Trophoblast cell (in vitro differentiated cells and primary cell): ENCODE measurements around the gene OR5H6.
A peak's percentile ranks its signal among the peaks of the same experiment; 100 is the strongest.

Experiments
- DNase-seq, 2 donors: peaks; one replicate each; pipeline ENCODE4 v3.0.0-alpha.2; 2016
- H2AFZ ChIP-seq: 2 replicates; pipeline ENCODE4 v1.6.1; 2013; ENCODE audit warnings: low read length, moderate library complexity, mild to moderate bottlenecking; ENCODE audit not compliant: insufficient read depth, poor library complexity
- H2AK5ac ChIP-seq: 2 replicates; pipeline ENCODE4 v1.6.1; 2013; ENCODE audit warnings: mild to moderate bottlenecking, low read length
- H2BK120ac ChIP-seq: 2 replicates; pipeline ENCODE4 v1.6.1; 2013; ENCODE audit warnings: low read length, mild to moderate bottlenecking, moderate library complexity; ENCODE audit not compliant: insufficient read depth, poor library complexity
- H2BK12ac ChIP-seq: 2 replicates; pipeline ENCODE4 v1.6.1; 2013; ENCODE audit warnings: mild to moderate bottlenecking, low read length, moderate library complexity
- H2BK5ac ChIP-seq: 2 replicates; pipeline ENCODE4 v1.6.1; 2013; ENCODE audit warnings: low read length, low read depth, moderate library complexity, mild to moderate bottlenecking; ENCODE audit not compliant: poor library complexity
- H3K14ac ChIP-seq: 2 replicates; pipeline ENCODE4 v1.6.1; 2013; ENCODE audit warnings: mild to moderate bottlenecking, low read length
- H3K18ac ChIP-seq: 2 replicates; pipeline ENCODE4 v1.6.1; 2013; ENCODE audit warnings: mild to moderate bottlenecking, low read length
- H3K23ac ChIP-seq: 2 replicates; pipeline ENCODE4 v1.6.1; 2013; ENCODE audit warnings: low read length
- H3K27ac ChIP-seq: 2 replicates; pipeline ENCODE4 v1.5.1; 2013; ENCODE audit warnings: low read depth, mild to moderate bottlenecking, inconsistent platforms, low read length, moderate library complexity
- H3K27me3 ChIP-seq: 2 replicates; pipeline ENCODE4 v1.6.1; 2013; ENCODE audit warnings: inconsistent platforms, mild to moderate bottlenecking, low read length, moderate library complexity; ENCODE audit not compliant: insufficient read depth
- H3K36me3 ChIP-seq, 2 experiments: 1 replicate in 1 of 2; 2 replicates in 1 of 2; pipeline ENCODE4 v1.6.1; 2013; ENCODE audit warnings: low read length in 2 of 2, mild to moderate bottlenecking in 2 of 2, moderate library complexity in 1 of 2; ENCODE audit not compliant: insufficient read depth in 2 of 2, control insufficient read depth in 1 of 2
- H3K4ac ChIP-seq: 2 replicates; pipeline ENCODE4 v1.6.1; 2013; ENCODE audit warnings: low read depth, mild to moderate bottlenecking, low read length, moderate library complexity
- H3K4me1 ChIP-seq, 2 experiments: 1 replicate in 1 of 2; 2 replicates in 1 of 2; pipeline ENCODE4 v1.6.1; 2013; ENCODE audit warnings: low read length in 2 of 2, mild to moderate bottlenecking in 2 of 2, moderate library complexity in 1 of 2; ENCODE audit not compliant: insufficient read depth in 2 of 2, control insufficient read depth in 1 of 2
- H3K4me2 ChIP-seq: 2 replicates; pipeline ENCODE4 v1.6.1; 2013; ENCODE audit warnings: inconsistent platforms, mild to moderate bottlenecking, low read length, moderate library complexity
- H3K4me3 ChIP-seq: 2 replicates; pipeline ENCODE4 v1.5.1; 2013; ENCODE audit warnings: mild to moderate bottlenecking, low read depth, low read length, inconsistent platforms
- H3K79me1 ChIP-seq: one replicate; pipeline ENCODE4 v1.6.1; 2013; ENCODE audit warnings: low read length
- H3K79me2 ChIP-seq: 2 replicates; pipeline ENCODE4 v1.6.1; 2013; ENCODE audit warnings: low read length, mild to moderate bottlenecking; ENCODE audit not compliant: control insufficient read depth, insufficient read depth, poor library complexity
- H3K9ac ChIP-seq: 2 replicates; pipeline ENCODE4 v1.6.1; 2013; ENCODE audit warnings: mild to moderate bottlenecking, low read length
- H3K9me3 ChIP-seq: 2 replicates; pipeline ENCODE4 v1.6.1; 2013; ENCODE audit warnings: low read depth, mild to moderate bottlenecking, control low read depth, inconsistent platforms, low read length; ENCODE audit not compliant: insufficient read depth
- H4K12ac ChIP-seq: 2 replicates; pipeline ENCODE4 v1.6.1; 2013; ENCODE audit warnings: low read depth, mild to moderate bottlenecking, low read length, moderate library complexity
- H4K8ac ChIP-seq: 2 replicates; pipeline ENCODE4 v1.6.1; 2013; ENCODE audit warnings: low read depth, mild to moderate bottlenecking, low read length, moderate library complexity
- H4K91ac ChIP-seq: one replicate; pipeline ENCODE4 v1.6.1; 2013; ENCODE audit warnings: low read depth, mild to moderate bottlenecking, low read length, moderate library complexity
- WGBS: extraction: QIAGEN DNeasy Blood & Tissue Kit; methylation state at CpG from one replicate; pipeline ENCODE4 v1.1.7; 2013; ENCODE audit warnings: missing lambda C conversion rate; ENCODE audit not compliant: insufficient read length, insufficient coverage; ENCODE audit errors: extremely low coverage; 5-methylcytosine and 5-hydroxymethylcytosine counted together

OR5H6 gene

DNA sequence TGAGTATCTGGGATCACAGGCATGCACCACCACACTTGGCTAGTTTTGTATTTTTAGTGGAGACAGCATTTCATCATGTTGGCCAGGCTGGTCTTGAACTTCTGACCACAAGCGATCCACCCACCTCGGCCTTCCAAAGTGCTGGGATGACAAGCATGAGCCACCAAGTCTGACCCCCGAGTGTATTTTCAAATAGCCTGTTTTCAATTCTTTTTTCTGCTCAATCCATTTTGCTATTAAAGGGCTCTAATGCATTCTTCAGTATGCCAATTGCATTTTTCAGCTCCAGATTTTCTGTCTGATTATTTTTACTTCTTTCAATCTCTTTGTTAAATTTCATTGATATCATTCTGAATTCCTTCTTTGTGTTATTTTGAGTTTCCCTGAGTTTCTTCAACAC lies 5.8 kb downstream of the OR5H6 start:
- Histone ChIP-seq H2BK120ac (no peak overlapping the region), H3K4ac (no peak overlapping the region), H3K14ac (no peak overlapping the region), H3K27ac (no peak overlapping the region), H3K4me1 (peaks cover 4% of the 10 kb centered on the region in 2 experiments), H4K91ac (no peak overlapping the region), H2AK5ac (no peak overlapping the region), H3K9ac (no peak overlapping the region), H3K79me1 (no peaks in the 10 kb centered on the region), H2AFZ (no peak overlapping the region), H3K18ac (no peak overlapping the region), H3K79me2 (no peaks in the 10 kb centered on the region), H3K23ac (no peak overlapping the region), H2BK12ac (no peak overlapping the region), H3K4me3 (no peak overlapping the region), H4K8ac (no peak overlapping the region), H4K12ac (no peak overlapping the region), H3K36me3 (no peaks in the 10 kb centered on the region), H3K27me3 (no peaks in the 10 kb centered on the region), H3K4me2 (no peak overlapping the region), H3K9me3 (no peaks in the 10 kb centered on the region), H2BK5ac (no peak overlapping the region)
- no peak for DNase-seq
- no CpG with 5 or more reads among the region's 3 CpGs for WGBS

GRCh38 chr3:98272126-98272525 lies 8.1 kb downstream of the OR5H6 start:
- no peak overlapping the region for H2AFZ ChIP-seq
- DNase-seq, result peak; percentile 66 to 81
- H3K9me3 ChIP-seq, result no peaks in the 10 kb centered on the region
- no peak overlapping the region for H3K9ac ChIP-seq
- H3K36me3 ChIP-seq, result no peaks in the 10 kb centered on the region
- no peak overlapping the region for H4K91ac ChIP-seq
- H2BK5ac ChIP-seq, result no peak overlapping the region
- no peak overlapping the region for H3K18ac ChIP-seq
- H3K79me2 ChIP-seq, result no peaks in the 10 kb centered on the region
- WGBS, result no CpG with 5 or more reads among the region's 3 CpGs
- H3K4ac ChIP-seq, result no peak overlapping the region
- no peak overlapping the region for H2AK5ac ChIP-seq
- H4K12ac ChIP-seq, result no peak overlapping the region
- H3K23ac ChIP-seq, result no peak overlapping the region
- H4K8ac ChIP-seq, result no peak overlapping the region
- H3K4me3 ChIP-seq, result no peak overlapping the region
- no peak overlapping the region for H3K4me2 ChIP-seq
- H3K27ac ChIP-seq, result no peak overlapping the region
- no peak overlapping the region for H3K14ac ChIP-seq
- no peaks in the 10 kb centered on the region for H3K79me1 ChIP-seq
- no peak overlapping the region for H2BK12ac ChIP-seq
- no peak overlapping the region for H2BK120ac ChIP-seq
- no peaks in the 10 kb centered on the region for H3K27me3 ChIP-seq
- peaks cover 4% of the 10 kb centered on the region in 2 experiments for H3K4me1 ChIP-seq

GRCh38 chr3:98274914-98275313 lies 10.9 kb downstream of the OR5H6 start:
- Histone ChIP-seq H3K4me3 (no peak overlapping the region), H3K23ac (no peak overlapping the region), H3K18ac (no peak overlapping the region), H3K4ac (no peak overlapping the region), H2BK120ac (no peak overlapping the region), H4K91ac (no peak overlapping the region), H3K9me3 (no peaks in the 10 kb centered on the region), H2BK5ac (no peak overlapping the region), H2AK5ac (no peak overlapping the region), H4K12ac (no peak overlapping the region), H3K14ac (no peak overlapping the region), H3K4me1 (peaks cover 4% of the 10 kb centered on the region in 2 experiments), H3K27me3 (no peaks in the 10 kb centered on the region), H3K36me3 (no peaks in the 10 kb centered on the region), H2BK12ac (no peak overlapping the region), H3K79me2 (no peaks in the 10 kb centered on the region), H3K4me2 (no peak overlapping the region), H2AFZ (no peak overlapping the region), H3K27ac (no peak overlapping the region), H3K79me1 (no peaks in the 10 kb centered on the region), H3K9ac (no peak overlapping the region), H4K8ac (no peak overlapping the region)
- peak; percentile 87 to 90 for DNase-seq
- WGBS, result no CpG with 5 or more reads among the region's 3 CpGs

DNA sequence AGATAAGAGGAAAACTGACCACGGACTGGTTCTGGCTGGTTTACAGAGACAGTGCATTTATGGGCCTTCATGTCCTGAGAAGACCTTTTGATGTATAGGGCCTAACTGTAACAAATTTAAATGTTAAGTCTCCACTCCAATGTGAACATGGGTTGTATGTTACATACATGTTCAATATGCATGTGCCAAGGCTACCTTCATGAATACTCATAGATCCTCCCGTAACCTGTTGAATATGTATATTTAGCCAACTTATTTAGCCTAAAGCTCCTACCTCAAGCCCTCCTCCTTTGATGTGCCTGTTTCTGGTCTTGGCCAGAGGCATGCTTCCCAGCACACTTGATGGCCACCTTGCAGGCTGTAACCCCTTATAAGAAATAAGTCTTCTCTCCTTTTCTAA lies 18.2 kb downstream of the OR5H6 start, which contains the start of gene OR5H2:
Gene OR5H2 (plus strand): TSS at position 301 of the 400 bp plus-strand sequence. CDS start 398 bp downstream, outside the sequence.
- no peak within 1 kb of the TSS for H4K8ac ChIP-seq
- no peak for DNase-seq
- H2AFZ ChIP-seq, result no peak within 1 kb of the TSS
- no peaks in the 10 kb centered on the region for H3K4me1 ChIP-seq
- H3K79me1 ChIP-seq, result no peaks in the 10 kb centered on the region
- H3K14ac ChIP-seq, result no peak within 1 kb of the TSS
- no peak within 1 kb of the TSS for H3K23ac ChIP-seq
- H4K91ac ChIP-seq, result no peak within 1 kb of the TSS
- H3K4ac ChIP-seq, result no peak within 1 kb of the TSS
- H3K79me2 ChIP-seq, result no peaks in the 10 kb centered on the region
- H3K9ac ChIP-seq, result no peak within 1 kb of the TSS
- H3K18ac ChIP-seq, result no peak within 1 kb of the TSS
- no peak within 1 kb of the TSS for H2AK5ac ChIP-seq
- no peak within 1 kb of the TSS for H2BK12ac ChIP-seq
- no peak within 1 kb of the TSS for H3K4me2 ChIP-seq
- H3K9me3 ChIP-seq, result no peaks in the 10 kb centered on the region
- WGBS, result no CpG with 5 or more reads among the region's 2 CpGs
- no peak within 1 kb of the TSS for H4K12ac ChIP-seq
- H3K27me3 ChIP-seq, result no peaks in the 10 kb centered on the region
- H3K4me3 ChIP-seq, result no peak within 1 kb of the TSS
- H3K27ac ChIP-seq, result no peak within 1 kb of the TSS
- no peak within 1 kb of the TSS for H2BK120ac ChIP-seq
- no peaks in the 10 kb centered on the region for H3K36me3 ChIP-seq
- H2BK5ac ChIP-seq, result no peak within 1 kb of the TSS
